ENCODE measurements around the gene FOXP3. TPM values are rescaled to one million over a fixed set of nuclear protein-coding genes. Genes with fewer than 3 reads are reported as not detected.

Gene FOXP3
- total RNA-seq, 1 experiment from 2014 or later = 0.26 TPM

GRCh38 chrX:49257846-49258748 is 6.4 kb downstream of the FOXP3 start:
- CTCF ChIA-PET = no interaction called here
- H3K27ac Mint-ChIP-seq (ENCODE audit: unreplicated experiment) = no peak overlapping the region
- intact Hi-C loops (cut with micrococcal nuclease; ENCODE audit: unreplicated experiment) = no loop called here
- no TSS peak for BruUV-seq (replicated peaks)
- H3K4me1 Mint-ChIP-seq (ENCODE audit: low read depth, unreplicated experiment) = no peaks in the 10 kb centered on the region
- DNase-seq = no peak
- H3K27me3 Mint-ChIP-seq (ENCODE audit: unreplicated experiment) = peaks cover 42% of the 10 kb centered on the region
- no peaks in the 10 kb centered on the region for H3K9me3 Mint-ChIP-seq (ENCODE audit: low read depth, unreplicated experiment)
- H3K36me3 Mint-ChIP-seq (ENCODE audit: insufficient read depth, unreplicated experiment) = peaks cover 11% of the 10 kb centered on the region
- no peak overlapping the region for H3K4me3 Mint-ChIP-seq (ENCODE audit: low read depth, unreplicated experiment)
- no peak for TF ChIP-seq CTCF (IDR thresholded peaks at IDR 0.05; ENCODE audit: unreplicated experiment)

GRCh38 chrX:49257074-49257790 is 7.3 kb downstream of the FOXP3 start:
- no peak for DNase-seq
- TF ChIP-seq CTCF (IDR thresholded peaks at IDR 0.05; ENCODE audit: unreplicated experiment) = no peak
- Mint-ChIP-seq H3K36me3 (ENCODE audit: insufficient read depth, unreplicated experiment) (peaks cover 13% of the 10 kb centered on the region), H3K4me3 (ENCODE audit: low read depth, unreplicated experiment) (no peak overlapping the region), H3K4me1 (ENCODE audit: low read depth, unreplicated experiment) (no peaks in the 10 kb centered on the region), H3K9me3 (ENCODE audit: low read depth, unreplicated experiment) (no peaks in the 10 kb centered on the region), H3K27ac (ENCODE audit: unreplicated experiment) (no peak overlapping the region), H3K27me3 (ENCODE audit: unreplicated experiment) (peaks cover 33% of the 10 kb centered on the region)
- CTCF ChIA-PET = no interaction called here
- no TSS peak for BruUV-seq (replicated peaks)
- intact Hi-C loops (cut with micrococcal nuclease; ENCODE audit: unreplicated experiment) = no loop called here

- no peak overlapping the region for H3K4me3 Mint-ChIP-seq (ENCODE audit: low read depth, unreplicated experiment)
- no peaks in the 10 kb centered on the region for H3K9me3 Mint-ChIP-seq (ENCODE audit: low read depth, unreplicated experiment)
- CTCF ChIA-PET = no interaction called here
- no peak overlapping the region for H3K27ac Mint-ChIP-seq (ENCODE audit: unreplicated experiment)
- H3K27me3 Mint-ChIP-seq (ENCODE audit: unreplicated experiment) = peaks cover 25% of the 10 kb centered on the region
- H3K36me3 Mint-ChIP-seq (ENCODE audit: insufficient read depth, unreplicated experiment) = peaks cover 17% of the 10 kb centered on the region
- H3K4me1 Mint-ChIP-seq (ENCODE audit: low read depth, unreplicated experiment) = no peaks in the 10 kb centered on the region
- BruUV-seq (replicated peaks) = no TSS peak
- DNase-seq = no peak
- TF ChIP-seq CTCF (IDR thresholded peaks at IDR 0.05; ENCODE audit: unreplicated experiment) = no peak
- intact Hi-C loops (cut with micrococcal nuclease; ENCODE audit: unreplicated experiment) = no loop called here
These were observed 8.1 kb downstream of the FOXP3 start for GRCh38 chrX:49256268-49256995.

GRCh38 chrX:49254639-49255038 is 9.9 kb downstream of the FOXP3 start:
- CTCF ChIA-PET = no interaction called here
- Mint-ChIP-seq H3K4me1 (ENCODE audit: low read depth, unreplicated experiment) (no peaks in the 10 kb centered on the region), H3K9me3 (ENCODE audit: low read depth, unreplicated experiment) (no peaks in the 10 kb centered on the region), H3K36me3 (ENCODE audit: insufficient read depth, unreplicated experiment) (peaks cover 20% of the 10 kb centered on the region), H3K4me3 (ENCODE audit: low read depth, unreplicated experiment) (no peak overlapping the region), H3K27me3 (ENCODE audit: unreplicated experiment) (peaks cover 13% of the 10 kb centered on the region), H3K27ac (ENCODE audit: unreplicated experiment) (no peak overlapping the region)
- no peak for TF ChIP-seq CTCF (IDR thresholded peaks at IDR 0.05; ENCODE audit: unreplicated experiment)
- no peak for DNase-seq
- no TSS peak for BruUV-seq (replicated peaks)
- intact Hi-C loops (cut with micrococcal nuclease; ENCODE audit: unreplicated experiment) = no loop called here

Measured in Calu3 (cell line).